Gastrocnemius medialis (tissue), 4 donors: ENCODE measurements around the gene CFAP77.

Experiments used
- POLR2A ChIP-seq, 2 donors: fragments of 450-650 bp; IDR thresholded peaks; one replicate each; pipeline ENCODE4 v1.6.1; 2017; ENCODE audit warnings: antibody characterized with exemption in 2 of 2, mild to moderate bottlenecking in 2 of 2, moderate library complexity in 2 of 2
- TF ChIP-seq, protein P1 (sequence below), 5 experiments: fragments of 450-650 bp in 3 of 5; fragments of 200-600 bp in 2 of 5; sonication (generic) in 2 of 5; IDR thresholded peaks in 4 of 5; conservative IDR thresholded peaks in 1 of 5; 1 replicate in 4 of 5; 2 replicates in 1 of 5; pipeline ENCODE4 v1.5.1; 2016 to 2019; ENCODE audit warnings: antibody characterized with exemption in 5 of 5, mild to moderate bottlenecking in 3 of 5, moderate library complexity in 3 of 5

DNA sequence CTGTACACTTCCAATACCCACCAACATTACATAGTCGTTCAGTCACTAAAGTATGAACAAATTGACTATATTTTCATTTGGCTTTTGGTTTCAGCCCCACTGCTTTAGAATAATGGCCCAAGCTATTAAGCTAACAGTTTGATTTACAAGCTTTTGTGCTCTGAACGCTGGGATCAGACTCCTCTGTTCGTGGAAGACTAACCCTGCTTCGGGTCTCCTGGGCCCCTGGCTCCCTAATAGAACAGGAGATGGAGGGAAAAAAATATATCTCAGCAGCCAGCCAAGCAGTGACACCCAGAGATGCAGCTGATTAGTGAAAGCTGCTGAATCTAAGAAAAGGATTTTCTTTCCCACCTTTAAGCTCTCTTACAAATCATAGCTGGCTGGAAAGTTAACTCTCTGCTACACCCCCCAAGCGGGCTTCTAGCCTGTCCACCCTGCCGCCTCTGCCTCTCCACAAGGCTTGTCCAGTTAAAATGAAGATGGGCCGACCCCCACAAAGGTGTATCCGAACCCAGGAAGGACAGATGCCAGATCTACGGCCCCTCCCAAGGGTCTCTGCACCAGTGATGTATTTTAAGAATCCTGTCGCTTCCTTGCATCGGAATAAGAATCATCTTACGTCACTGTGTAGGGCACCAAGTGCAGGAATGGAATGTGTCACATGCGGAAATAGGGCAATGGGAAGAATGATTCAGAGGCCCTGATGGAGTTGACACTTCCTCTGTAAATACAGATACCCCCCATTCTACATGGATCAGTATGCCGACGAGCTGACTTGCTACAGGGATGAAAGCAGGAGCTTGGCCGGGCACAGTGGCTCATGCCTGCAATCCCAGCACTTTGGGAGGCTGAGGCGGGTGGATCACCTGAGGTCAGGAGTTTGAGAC, 139.0 kb downstream of the CFAP77 start:
- TF ChIP-seq, protein P1, sequence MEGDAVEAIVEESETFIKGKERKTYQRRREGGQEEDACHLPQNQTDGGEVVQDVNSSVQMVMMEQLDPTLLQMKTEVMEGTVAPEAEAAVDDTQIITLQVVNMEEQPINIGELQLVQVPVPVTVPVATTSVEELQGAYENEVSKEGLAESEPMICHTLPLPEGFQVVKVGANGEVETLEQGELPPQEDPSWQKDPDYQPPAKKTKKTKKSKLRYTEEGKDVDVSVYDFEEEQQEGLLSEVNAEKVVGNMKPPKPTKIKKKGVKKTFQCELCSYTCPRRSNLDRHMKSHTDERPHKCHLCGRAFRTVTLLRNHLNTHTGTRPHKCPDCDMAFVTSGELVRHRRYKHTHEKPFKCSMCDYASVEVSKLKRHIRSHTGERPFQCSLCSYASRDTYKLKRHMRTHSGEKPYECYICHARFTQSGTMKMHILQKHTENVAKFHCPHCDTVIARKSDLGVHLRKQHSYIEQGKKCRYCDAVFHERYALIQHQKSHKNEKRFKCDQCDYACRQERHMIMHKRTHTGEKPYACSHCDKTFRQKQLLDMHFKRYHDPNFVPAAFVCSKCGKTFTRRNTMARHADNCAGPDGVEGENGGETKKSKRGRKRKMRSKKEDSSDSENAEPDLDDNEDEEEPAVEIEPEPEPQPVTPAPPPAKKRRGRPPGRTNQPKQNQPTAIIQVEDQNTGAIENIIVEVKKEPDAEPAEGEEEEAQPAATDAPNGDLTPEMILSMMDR (IDR thresholded peaks at IDR 0.05 in 4 of 5, conservative IDR thresholded peaks at IDR 0.05 in 1 of 5), result no peak
- TF ChIP-seq POLR2A (IDR thresholded peaks at IDR 0.05), result no peak
